Uterus (tissue), 4 donors: ENCODE measurements around the gene ATP2C2. TPM values are rescaled to one million over a fixed set of nuclear protein-coding genes. Genes with fewer than 3 reads are reported as not detected.

ENCODE experiments used
- DNase-seq, 2 donors: peaks; one replicate each; pipeline ENCODE4 v3.0.0-alpha.2; 2019 to 2020
- H3K27ac ChIP-seq, 2 donors: fragments of 200-600 bp; sonication (generic); 1 replicate in 1 of 2; 2 replicates in 1 of 2; pipeline ENCODE4 v1.5.1; 2016 to 2018
- H3K27me3 ChIP-seq, 2 donors: fragments of 200-600 bp; sonication (generic); one replicate each; pipeline ENCODE4 v1.5.1; 2018 to 2019; ENCODE audit warnings: control low read depth in 1 of 2
- H3K36me3 ChIP-seq, 2 donors: fragments of 200-600 bp; sonication (generic); one replicate each; pipeline ENCODE4 v1.5.1; 2019; ENCODE audit warnings: control low read depth in 1 of 2
- H3K4me1 ChIP-seq, 2 donors: fragments of 200-600 bp; sonication (generic); one replicate each; pipeline ENCODE4 v1.5.1; 2018 to 2019; ENCODE audit warnings: control low read depth in 1 of 2
- H3K4me3 ChIP-seq, 2 donors: fragments of 200-600 bp; sonication (generic); 1 replicate in 1 of 2; 2 replicates in 1 of 2; pipeline ENCODE4 v1.5.1; 2018 to 2019; ENCODE audit warnings: mild to moderate bottlenecking in 1 of 2
- H3K9me3 ChIP-seq, 2 donors: fragments of 200-600 bp; sonication (generic); one replicate each; pipeline ENCODE4 v1.5.1; 2019; ENCODE audit warnings: control low read depth in 1 of 2
- CTCF ChIP-seq, 4 experiments: fragments of 200-600 bp in 2 of 4; fragments of 450-650 bp in 2 of 4; sonication (generic) in 2 of 4; IDR thresholded peaks; one replicate each; pipeline ENCODE4 v1.5.1; 2016 to 2019; ENCODE audit warnings: antibody characterized with exemption in 4 of 4, mild to moderate bottlenecking in 2 of 4, moderate library complexity in 1 of 4
- POLR2A ChIP-seq, 2 donors: fragments of 450-650 bp; IDR thresholded peaks; one replicate each; pipeline ENCODE4 v1.6.1; 2016; ENCODE audit warnings: antibody characterized with exemption in 2 of 2, mild to moderate bottlenecking in 1 of 2, moderate library complexity in 1 of 2
- intact Hi-C: fragments of 100-400 bp; cut with DNase I; formaldehyde crosslinking; loops from one replicate; pipeline ENCODE4 v1.15.1; 2023; ENCODE audit warnings: low total_unique reads
- total RNA-seq, 4 donors: library from RNA; depleted of rRNA in 3 of 4; stranded (reverse); fragments of >200 nt in 3 of 4; gene quantifications; one replicate each; pipeline versions ENCODE4 v1.1.0 to v1.2.4, GENCODE V29; 2014 to 2023
- donor health status: DM: yes; HTN: yes; CAD: no.

Gene ATP2C2
- total RNA-seq, 4 donors from 2014 or later: 0.51 to 1.8 (median 0.84) TPM

- Histone ChIP-seq H3K9me3 (no peaks in the 10 kb centered on the region), H3K36me3 (no peaks in the 10 kb centered on the region), H3K27me3 (no peaks in the 10 kb centered on the region), H3K4me3 (no peak overlapping the region), H3K27ac (no peak overlapping the region), H3K4me1 (peaks cover 0 to 2% of the 10 kb centered on the region in 2 donors)
- TF ChIP-seq POLR2A (IDR thresholded peaks at IDR 0.05) (no peak), CTCF (IDR thresholded peaks at IDR 0.05) (no peak)
- intact Hi-C loops: no loop called here
- DNase-seq: no peak
Observed at GRCh38 chr16:84508502-84508901, 140.2 kb downstream of the ATP2C2 start.

DNA sequence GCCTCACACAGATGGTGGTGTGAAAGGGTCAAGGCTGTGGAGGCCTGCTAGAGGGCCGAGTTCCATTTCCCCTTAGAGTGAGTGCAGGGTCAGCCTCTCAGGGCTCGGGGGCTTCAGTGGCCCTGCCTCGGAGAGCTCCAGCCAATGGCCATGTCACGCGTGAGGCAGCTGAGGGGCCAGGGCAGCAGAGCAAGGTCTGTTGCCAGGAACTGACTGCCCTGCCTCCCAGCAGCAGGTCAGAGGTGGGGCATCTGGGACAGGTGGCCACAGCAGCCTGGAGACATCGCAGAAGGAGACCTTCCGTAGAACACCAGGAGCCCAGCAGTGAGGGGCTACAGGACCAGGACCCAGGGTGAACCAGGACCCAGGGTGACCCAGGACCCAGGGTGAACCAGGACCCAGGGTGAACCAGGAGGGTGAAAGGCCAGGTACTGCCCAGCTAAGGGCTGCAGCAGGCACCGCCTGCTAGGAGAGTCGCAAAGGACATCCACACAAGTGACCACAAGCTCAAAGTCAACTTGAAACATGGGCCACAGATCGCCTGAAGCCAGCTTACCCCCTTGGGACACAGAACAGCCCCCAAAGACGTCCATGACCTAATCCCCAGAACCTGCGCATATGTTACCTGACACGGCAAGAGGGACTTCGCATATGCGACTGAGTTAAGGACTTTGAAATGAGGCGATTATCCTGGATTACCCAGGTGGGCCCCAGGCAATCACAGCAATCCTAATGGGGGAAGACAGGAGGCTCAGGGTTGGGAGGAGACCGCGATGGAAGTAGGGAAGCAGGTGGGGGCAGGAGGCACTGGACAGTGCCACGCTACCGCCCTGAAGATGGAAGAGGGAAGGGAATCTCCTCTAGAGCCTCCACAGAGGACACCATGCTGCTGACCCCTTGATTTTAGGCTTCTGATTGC lies 141.0 kb downstream of the ATP2C2 start:
- Histone ChIP-seq H3K4me3 (no peak overlapping the region), H3K36me3 (no peaks in the 10 kb centered on the region), H3K27me3 (no peaks in the 10 kb centered on the region), H3K27ac (no peak overlapping the region), H3K4me1 (no peaks in the 10 kb centered on the region), H3K9me3 (no peaks in the 10 kb centered on the region)
- TF ChIP-seq POLR2A (IDR thresholded peaks at IDR 0.05): no peak
- no peak for TF ChIP-seq CTCF (IDR thresholded peaks at IDR 0.05)
- no peak for DNase-seq
- intact Hi-C loops: no loop called here

DNA sequence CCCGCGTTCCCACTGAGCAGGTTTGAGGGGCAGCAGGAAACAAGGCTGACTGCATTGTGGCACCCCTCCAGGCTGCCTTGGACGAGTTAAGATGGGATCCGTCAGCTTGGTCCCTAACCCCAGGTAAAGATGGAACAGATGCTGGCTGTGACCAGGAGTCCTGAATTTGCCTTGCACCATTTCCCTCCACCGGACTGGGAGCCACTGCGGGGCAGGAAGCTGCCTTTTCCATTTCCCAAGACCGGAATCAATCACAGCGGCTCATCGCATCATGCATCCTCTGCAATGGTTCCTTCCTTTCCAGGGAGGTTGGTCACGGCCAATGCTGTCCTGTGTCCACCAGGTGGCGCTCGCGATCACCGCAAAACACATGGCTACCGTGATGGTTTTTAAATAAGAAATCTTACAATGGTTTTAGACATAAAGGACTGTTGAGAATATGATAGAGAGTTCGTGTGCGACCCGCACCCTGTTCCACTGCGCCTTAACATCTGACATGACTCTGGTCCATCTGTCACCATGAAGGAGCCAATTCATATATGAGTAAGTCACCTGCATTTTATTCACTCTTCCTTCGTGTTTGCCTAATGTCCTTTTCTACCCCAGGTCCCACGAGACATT lies 143.0 kb downstream of the ATP2C2 start:
- H3K9me3 ChIP-seq: no peaks in the 10 kb centered on the region
- TF ChIP-seq CTCF (IDR thresholded peaks at IDR 0.05): peak; percentile 93 to 97 (median 95)
- no peak for TF ChIP-seq POLR2A (IDR thresholded peaks at IDR 0.05)
- no peaks in the 10 kb centered on the region for H3K27me3 ChIP-seq
- DNase-seq: peak; percentile 85 to 88
- H3K4me3 ChIP-seq: no peak overlapping the region
- intact Hi-C loops: loop anchor here (5.0 to 10.0 kb wide), 2 partner anchors 111 to 214 kb away; no protein-coding TSS in a partner anchor
- H3K36me3 ChIP-seq: no peaks in the 10 kb centered on the region
- no peak overlapping the region for H3K27ac ChIP-seq
- H3K4me1 ChIP-seq: no peaks in the 10 kb centered on the region

DNA sequence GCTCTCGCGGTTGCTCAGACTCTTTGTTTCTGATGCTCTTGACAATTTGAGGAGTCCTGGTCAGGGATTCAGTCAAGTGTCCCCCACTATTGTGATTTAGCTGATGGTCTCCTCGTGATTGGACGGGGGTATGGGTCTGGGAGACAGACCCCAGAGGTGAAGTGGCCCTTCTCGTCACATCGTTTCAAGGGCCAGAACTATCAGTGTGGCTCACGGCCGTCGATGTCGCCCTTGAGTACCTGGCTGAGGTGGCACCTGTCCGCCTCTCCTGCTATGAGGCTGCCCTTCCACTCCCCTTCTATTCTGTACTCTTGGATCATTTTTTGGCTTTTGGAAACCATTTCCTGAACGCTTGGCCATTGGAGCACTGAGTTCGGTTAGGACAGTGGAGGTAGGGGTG lies 143.5 kb downstream of the ATP2C2 start:
- no peaks in the 10 kb centered on the region for H3K36me3 ChIP-seq
- H3K4me3 ChIP-seq: no peak overlapping the region
- no peak overlapping the region for H3K27ac ChIP-seq
- intact Hi-C loops: loop anchor here (5.0 to 10.0 kb wide), 2 partner anchors 110 to 213 kb away; no protein-coding TSS in a partner anchor
- TF ChIP-seq POLR2A (IDR thresholded peaks at IDR 0.05): no peak
- TF ChIP-seq CTCF (IDR thresholded peaks at IDR 0.05): no peak
- no peaks in the 10 kb centered on the region for H3K27me3 ChIP-seq
- no peaks in the 10 kb centered on the region for H3K4me1 ChIP-seq
- no peaks in the 10 kb centered on the region for H3K9me3 ChIP-seq
- no peak for DNase-seq

GRCh38 chr16:84513123-84513522 lies 144.8 kb downstream of the ATP2C2 start:
- Histone ChIP-seq H3K27ac (no peak overlapping the region), H3K36me3 (no peaks in the 10 kb centered on the region), H3K27me3 (no peaks in the 10 kb centered on the region), H3K4me1 (no peaks in the 10 kb centered on the region), H3K9me3 (no peaks in the 10 kb centered on the region), H3K4me3 (no peak overlapping the region)
- intact Hi-C loops: loop anchor here (5.0 to 10.0 kb wide), 2 partner anchors 109 to 212 kb away; no protein-coding TSS in a partner anchor
- TF ChIP-seq POLR2A (IDR thresholded peaks at IDR 0.05) (no peak), CTCF (IDR thresholded peaks at IDR 0.05) (no peak)
- no peak for DNase-seq
